ENCODE results near the gene GPC6.

DNA sequence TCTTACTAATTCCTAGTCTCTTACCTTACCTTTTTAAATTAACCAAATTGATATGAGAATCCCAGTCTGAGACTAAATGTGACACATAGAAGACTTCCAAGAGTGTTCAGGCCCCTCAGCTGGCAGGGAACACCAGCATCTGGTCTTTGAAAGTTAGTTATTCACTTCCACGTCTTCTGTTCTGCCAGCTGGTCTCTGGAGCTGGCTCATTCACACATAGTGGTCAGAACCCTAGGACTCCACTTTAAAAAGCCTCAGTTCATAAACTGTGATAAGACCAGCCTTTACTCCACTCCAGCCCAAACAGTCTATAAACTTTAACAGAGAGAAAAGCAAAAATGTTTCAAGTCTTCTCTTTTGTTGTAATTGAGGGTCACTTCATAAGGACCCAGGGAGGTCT lies 989.9 kb downstream of the GPC6 start:
- TF ChIP-seq TAF1 (IDR thresholded peaks at IDR 0.05; ENCODE audit: borderline replicate concordance, low read depth, low read length) (no peak), POLR2AphosphoS5 (IDR thresholded peaks at IDR 0.05; ENCODE audit: low read depth, low read length) (no peak), POLR2A (IDR thresholded peaks at IDR 0.05; ENCODE audit: low read depth, low read length) (no peak)
